ENCODE data around the gene EXOC4. TPM values are rescaled to one million over a fixed set of nuclear protein-coding genes. Genes with fewer than 3 reads are reported as not detected.

EXOC4 gene
- total RNA-seq, 1 donor from 2014 or later = 84.0 TPM

DNA sequence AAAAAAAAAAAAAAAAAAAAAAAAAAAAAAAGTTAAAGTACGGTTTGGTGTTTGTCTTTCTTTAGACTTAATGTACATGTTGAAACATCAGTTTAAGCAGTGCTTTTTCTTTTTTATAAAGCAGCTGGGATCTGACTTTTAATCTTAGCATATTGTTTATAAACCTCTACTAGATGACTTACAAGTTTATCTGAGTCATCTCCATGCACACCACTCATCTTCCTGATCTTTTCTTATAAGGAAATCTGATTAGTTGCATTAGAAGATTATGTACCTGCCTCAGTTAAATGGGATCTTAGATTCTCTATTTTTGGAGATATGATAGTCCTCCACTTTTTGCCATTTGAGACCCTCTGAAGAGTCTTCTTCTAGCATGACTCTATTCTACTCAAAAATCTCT is 482.3 kb downstream of the EXOC4 start:
- no peaks in the 10 kb centered on the region for H3K36me3 ChIP-seq (ENCODE audit: control insufficient read depth, insufficient read depth, low read length)
- no peak overlapping the region for H3K4me3 ChIP-seq (ENCODE audit: low read depth, low read length)
- peak; percentile 46 for DNase-seq (ENCODE audit: low read depth)
- H3K27me3 ChIP-seq (ENCODE audit: control insufficient read depth, insufficient read depth, low read length) = no peaks in the 10 kb centered on the region
- no peak for FAIRE-seq
- TF ChIP-seq CTCF (IDR thresholded peaks at IDR 0.05; ENCODE audit: insufficient read depth, low read length, severe bottlenecking) = no peak

DNA sequence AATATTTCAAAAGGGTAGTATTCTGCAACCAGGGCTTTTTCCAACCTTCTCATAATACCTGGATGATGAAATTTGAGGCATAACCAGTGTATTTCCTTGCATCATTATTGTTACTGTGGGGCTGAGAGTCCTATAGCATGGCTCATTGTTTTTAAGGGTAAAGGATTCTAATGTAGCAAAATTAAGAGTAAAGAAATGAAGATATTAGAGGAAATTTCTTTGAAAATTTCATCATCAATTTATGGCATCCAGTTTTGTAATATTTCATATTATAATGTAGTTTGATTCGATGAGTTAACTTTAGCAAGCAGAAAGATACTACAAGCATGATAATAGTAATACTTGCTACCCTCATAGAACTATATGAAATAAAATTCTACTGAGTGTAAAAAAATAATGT is 486.9 kb downstream of the EXOC4 start:
- Histone ChIP-seq H3K4me3 (ENCODE audit: low read depth, low read length) (no peak overlapping the region), H3K27me3 (ENCODE audit: control insufficient read depth, insufficient read depth, low read length) (no peaks in the 10 kb centered on the region), H3K36me3 (ENCODE audit: control insufficient read depth, insufficient read depth, low read length) (no peaks in the 10 kb centered on the region)
- no peak for DNase-seq (ENCODE audit: low read depth)
- no peak for TF ChIP-seq CTCF (IDR thresholded peaks at IDR 0.05; ENCODE audit: insufficient read depth, low read length, severe bottlenecking)
- FAIRE-seq = no peak

DNA sequence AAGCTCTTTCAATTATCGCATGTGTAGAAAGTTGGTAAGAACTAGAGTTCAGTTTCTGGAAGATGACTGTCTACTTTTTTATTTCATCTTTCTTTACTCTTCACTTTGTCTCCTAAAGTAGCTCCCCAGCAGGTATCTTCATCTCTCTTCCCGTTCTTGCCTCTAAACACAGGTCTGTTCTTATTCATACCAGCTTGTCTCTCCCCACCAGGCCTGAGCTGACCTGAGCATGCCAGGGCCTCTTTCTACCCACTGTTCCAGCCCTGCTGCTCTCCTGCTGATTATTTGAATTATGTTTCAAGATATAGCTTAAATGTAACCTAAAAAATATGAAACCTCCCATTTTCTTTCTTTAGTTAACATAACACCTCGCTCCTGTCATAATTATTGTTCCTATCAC is 488.2 kb downstream of the EXOC4 start:
- no peak for DNase-seq (ENCODE audit: low read depth)
- no peaks in the 10 kb centered on the region for H3K36me3 ChIP-seq (ENCODE audit: control insufficient read depth, insufficient read depth, low read length)
- no peak for TF ChIP-seq CTCF (IDR thresholded peaks at IDR 0.05; ENCODE audit: insufficient read depth, low read length, severe bottlenecking)
- FAIRE-seq = no peak
- H3K27me3 ChIP-seq (ENCODE audit: control insufficient read depth, insufficient read depth, low read length) = no peaks in the 10 kb centered on the region
- no peak overlapping the region for H3K4me3 ChIP-seq (ENCODE audit: low read depth, low read length)

DNA sequence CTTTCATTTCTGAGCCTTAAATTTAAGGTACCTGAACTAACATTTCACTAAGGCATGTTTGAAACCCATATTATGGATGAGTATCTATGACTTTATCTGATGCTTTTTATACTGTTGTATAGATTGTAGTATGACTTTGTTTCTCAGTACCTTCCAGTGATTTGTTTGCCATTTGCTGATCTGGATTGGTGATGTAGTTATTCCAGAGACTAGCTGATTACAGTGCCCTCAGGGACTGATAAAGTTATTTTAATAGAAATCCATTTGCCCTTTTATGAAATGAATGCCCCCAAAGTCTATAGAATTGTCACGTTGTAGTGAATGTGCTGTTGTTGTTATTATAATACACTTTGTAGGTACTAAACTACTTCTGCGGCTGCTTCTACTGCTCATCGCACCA is 488.8 kb downstream of the EXOC4 start:
- no peaks in the 10 kb centered on the region for H3K27me3 ChIP-seq (ENCODE audit: control insufficient read depth, insufficient read depth, low read length)
- H3K36me3 ChIP-seq (ENCODE audit: control insufficient read depth, insufficient read depth, low read length) = no peaks in the 10 kb centered on the region
- FAIRE-seq (no peak), DNase-seq (ENCODE audit: low read depth) (no peak)
- TF ChIP-seq CTCF (IDR thresholded peaks at IDR 0.05; ENCODE audit: insufficient read depth, low read length, severe bottlenecking) = no peak
- H3K4me3 ChIP-seq (ENCODE audit: low read depth, low read length) = no peak overlapping the region

- Histone ChIP-seq H3K4me3 (ENCODE audit: low read depth, low read length) (no peak overlapping the region), H3K36me3 (ENCODE audit: control insufficient read depth, insufficient read depth, low read length) (no peaks in the 10 kb centered on the region), H3K27me3 (ENCODE audit: control insufficient read depth, insufficient read depth, low read length) (no peaks in the 10 kb centered on the region)
- TF ChIP-seq CTCF (IDR thresholded peaks at IDR 0.05; ENCODE audit: insufficient read depth, low read length, severe bottlenecking) = peak; percentile 47
- FAIRE-seq (no peak), DNase-seq (ENCODE audit: low read depth) (peak; percentile 10)
Observed at GRCh38 chr7:133742709-133743538, 490.0 kb downstream of the EXOC4 start.

GRCh38 chr7:133744451-133744850 is 491.6 kb downstream of the EXOC4 start:
- Histone ChIP-seq H3K36me3 (ENCODE audit: control insufficient read depth, insufficient read depth, low read length) (no peaks in the 10 kb centered on the region), H3K4me3 (ENCODE audit: low read depth, low read length) (no peak overlapping the region), H3K27me3 (ENCODE audit: control insufficient read depth, insufficient read depth, low read length) (no peaks in the 10 kb centered on the region)
- TF ChIP-seq CTCF (IDR thresholded peaks at IDR 0.05; ENCODE audit: insufficient read depth, low read length, severe bottlenecking) = no peak
- peak; percentile 43 for FAIRE-seq
- no peak for DNase-seq (ENCODE audit: low read depth)
